RWPE1 (cell line): Measurements from ENCODE around the gene RIMBP2.
"Not testable (repeated sequence)": the region's sequence is repeated elsewhere in the genome, so short reads cannot be mapped to it uniquely, and the experiment has no call there.

Source experiments
- CTCF ChIA-PET: fragments of 350-600 bp; sonication (Branson Sonifier 250); formaldehyde crosslinking; extraction: SDS; loops from one replicate; lab custom pipeline; 2021; lab: Yijun Ruan, JAX
- POLR2A ChIA-PET: fragments of 400-600 bp; formaldehyde crosslinking; extraction: SDS; loops from one replicate; lab custom pipeline; 2020; ENCODE audit warnings: antibody characterized with exemption; ENCODE audit not compliant: low non-redundant PET; lab: Yijun Ruan, JAX
- DNase-seq: peaks from one replicate; pipeline ENCODE4 v3.0.0; 2012; ENCODE audit warnings: low spot score
- H3K27ac ChIP-seq: fragments of 450-650 bp; 2 replicates; pipeline ENCODE4 v1.5.1; 2017
- TF ChIP-seq, protein P1 (sequence below): fragments of 450-650 bp; conservative IDR thresholded peaks from 2 replicates; pipeline ENCODE4 v1.5.1; 2017; ENCODE audit warnings: low read depth, mild to moderate bottlenecking

RIMBP2 gene

DNA sequence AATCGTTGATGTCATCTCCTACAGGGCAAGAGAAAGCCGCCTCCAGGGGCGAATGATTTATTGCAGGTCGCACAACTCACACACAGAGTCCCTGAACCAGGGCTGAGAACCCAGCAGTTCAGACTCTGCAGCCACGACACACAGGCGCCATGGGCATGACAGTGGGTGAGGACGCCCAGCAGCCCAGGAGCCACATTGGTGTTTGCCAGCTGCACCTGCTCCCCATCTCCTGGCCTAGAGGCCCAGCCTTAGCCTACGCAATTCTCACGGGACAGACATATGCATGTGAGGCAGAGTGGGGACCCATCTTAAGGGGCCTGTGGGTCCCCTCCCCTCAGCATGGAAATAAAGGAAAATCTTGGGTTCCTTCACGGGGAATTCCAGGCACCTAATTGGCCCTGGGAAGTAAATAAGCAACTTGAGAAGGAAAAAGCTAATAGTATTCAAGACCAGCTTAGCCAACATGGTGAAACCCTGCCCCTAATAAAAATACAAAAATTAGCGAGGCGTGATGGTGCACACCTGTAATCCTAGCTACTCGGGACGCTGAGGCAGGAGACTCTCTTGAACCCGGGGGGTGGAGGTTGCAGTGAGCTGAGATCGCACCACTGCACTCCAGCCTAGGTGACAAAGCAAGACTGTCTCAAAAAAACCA lies 69.3 kb downstream of the RIMBP2 start:
- ChIA-PET POLR2A (no interaction called here), CTCF (interaction anchor here (0.6 to 1.1 kb wide), 2 partner anchors 101 to 816 kb away, joined by 3 to 4 read pairs; no protein-coding TSS in a partner anchor)
- no peak overlapping the region for H3K27ac ChIP-seq
- TF ChIP-seq, protein P1, sequence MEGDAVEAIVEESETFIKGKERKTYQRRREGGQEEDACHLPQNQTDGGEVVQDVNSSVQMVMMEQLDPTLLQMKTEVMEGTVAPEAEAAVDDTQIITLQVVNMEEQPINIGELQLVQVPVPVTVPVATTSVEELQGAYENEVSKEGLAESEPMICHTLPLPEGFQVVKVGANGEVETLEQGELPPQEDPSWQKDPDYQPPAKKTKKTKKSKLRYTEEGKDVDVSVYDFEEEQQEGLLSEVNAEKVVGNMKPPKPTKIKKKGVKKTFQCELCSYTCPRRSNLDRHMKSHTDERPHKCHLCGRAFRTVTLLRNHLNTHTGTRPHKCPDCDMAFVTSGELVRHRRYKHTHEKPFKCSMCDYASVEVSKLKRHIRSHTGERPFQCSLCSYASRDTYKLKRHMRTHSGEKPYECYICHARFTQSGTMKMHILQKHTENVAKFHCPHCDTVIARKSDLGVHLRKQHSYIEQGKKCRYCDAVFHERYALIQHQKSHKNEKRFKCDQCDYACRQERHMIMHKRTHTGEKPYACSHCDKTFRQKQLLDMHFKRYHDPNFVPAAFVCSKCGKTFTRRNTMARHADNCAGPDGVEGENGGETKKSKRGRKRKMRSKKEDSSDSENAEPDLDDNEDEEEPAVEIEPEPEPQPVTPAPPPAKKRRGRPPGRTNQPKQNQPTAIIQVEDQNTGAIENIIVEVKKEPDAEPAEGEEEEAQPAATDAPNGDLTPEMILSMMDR = no peak
- DNase-seq = no peak

DNA sequence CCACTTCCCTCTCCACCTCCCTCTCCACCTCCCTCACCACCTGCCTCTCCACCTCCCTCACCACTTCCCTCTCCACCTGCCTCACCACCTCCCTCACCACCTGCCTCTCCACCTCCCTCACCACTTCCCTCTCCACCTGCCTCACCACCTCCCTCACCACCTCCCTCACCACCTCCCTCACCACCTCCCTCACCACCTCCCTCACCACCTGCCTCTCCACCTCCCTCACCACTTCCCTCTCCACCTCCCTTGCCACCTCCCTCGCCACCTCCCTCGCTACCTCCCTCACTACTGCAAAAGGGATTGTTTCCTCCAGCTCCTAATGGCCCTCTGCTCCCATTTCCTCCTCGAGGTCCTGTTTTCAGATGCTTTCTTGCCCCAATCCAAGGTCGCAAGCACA lies 69.9 kb downstream of the RIMBP2 start:
- CTCF ChIA-PET = interaction anchor here (0.6 kb wide), 1 partner anchor 816 kb away, joined by 3 read pairs; no protein-coding TSS in a partner anchor
- POLR2A ChIA-PET, H3K27ac ChIP-seq, DNase-seq: not testable (repeated sequence)

DNA sequence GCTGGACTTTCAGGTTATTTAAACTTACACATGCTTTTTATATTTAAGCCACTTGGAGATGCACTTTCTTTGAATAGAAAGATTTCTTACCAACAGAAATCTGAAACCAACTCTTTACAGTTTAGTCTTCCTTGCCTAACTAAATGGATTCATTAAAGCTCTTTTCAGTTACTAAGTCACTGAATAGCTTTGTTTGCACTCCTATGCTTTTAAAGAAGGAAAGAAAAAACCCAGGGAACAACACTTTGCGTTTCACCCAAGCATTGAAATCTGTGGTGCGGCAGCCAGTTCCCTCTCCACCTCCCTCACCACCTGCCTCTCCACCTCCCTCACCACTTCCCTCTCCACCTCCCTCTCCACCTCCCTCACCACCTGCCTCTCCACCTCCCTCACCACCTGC lies 70.3 kb downstream of the RIMBP2 start:
- no peak for DNase-seq
- ChIA-PET CTCF (no interaction called here), POLR2A (no interaction called here)
- H3K27ac ChIP-seq = no peak overlapping the region
- TF ChIP-seq, protein P1 = no peak

DNA sequence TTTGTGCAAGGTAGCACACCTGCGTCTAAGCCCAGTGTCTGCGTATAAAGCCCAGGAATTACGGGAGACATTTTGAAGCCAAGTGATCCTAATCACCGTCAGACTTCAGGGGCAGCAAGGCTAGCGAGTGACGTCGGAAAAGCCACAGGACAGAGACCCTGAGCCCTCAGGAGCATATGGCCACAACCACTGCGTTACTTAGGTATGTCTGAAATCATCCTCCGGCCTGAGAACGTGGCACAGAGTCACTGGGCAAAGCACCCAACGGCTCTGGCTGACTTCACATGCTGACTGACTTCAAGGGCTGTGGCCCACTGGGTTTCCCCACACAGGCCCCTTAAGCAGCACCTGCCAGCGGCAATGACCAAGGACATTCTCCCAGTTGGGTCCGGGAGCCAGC lies 71.5 kb downstream of the RIMBP2 start:
- ChIA-PET CTCF (no interaction called here), POLR2A (no interaction called here)
- H3K27ac ChIP-seq = no peak overlapping the region
- TF ChIP-seq, protein P1 = no peak
- DNase-seq = no peak

DNA sequence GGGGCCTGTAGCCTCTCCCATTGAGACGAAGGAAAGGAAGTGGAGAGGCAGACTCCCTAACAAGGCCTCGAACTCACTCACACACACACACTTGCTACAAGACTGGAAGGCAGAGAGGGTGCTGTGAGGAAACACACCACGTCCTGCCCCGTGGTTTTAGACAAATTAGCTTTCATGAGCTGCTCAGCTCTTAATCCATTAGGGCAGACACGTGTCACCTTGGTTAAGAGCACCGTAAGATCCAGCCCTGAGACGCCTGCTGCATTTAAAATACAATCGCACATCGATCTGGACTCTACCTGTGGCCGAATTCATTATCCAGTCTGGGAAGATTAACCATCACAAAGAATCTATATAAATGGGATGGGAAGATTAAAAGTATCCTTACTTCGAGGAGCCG lies 72.0 kb downstream of the RIMBP2 start:
- TF ChIP-seq, protein P1 = no peak
- no peak for DNase-seq
- POLR2A ChIA-PET = no interaction called here
- no peak overlapping the region for H3K27ac ChIP-seq
- CTCF ChIA-PET = no interaction called here

DNA sequence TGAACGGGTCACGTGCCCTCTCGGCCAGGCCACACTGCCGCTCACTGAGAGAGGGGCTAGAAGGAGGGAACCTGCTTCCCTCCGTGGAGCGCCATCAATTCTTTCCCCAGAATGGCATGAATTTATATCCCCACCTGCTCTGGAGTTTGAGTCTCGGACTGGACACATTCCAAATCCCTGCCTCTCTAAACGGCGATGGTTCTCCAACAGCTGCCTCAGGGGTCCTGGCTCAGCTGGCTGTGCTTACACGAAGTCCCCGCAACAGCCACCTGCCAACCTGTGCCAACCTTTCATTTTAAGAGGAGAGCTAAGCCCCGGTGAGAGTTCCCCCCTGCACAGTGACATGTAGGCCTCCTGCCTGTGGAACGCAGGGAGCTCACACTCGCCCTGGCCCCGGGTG lies 73.2 kb downstream of the RIMBP2 start:
- POLR2A ChIA-PET = no interaction called here
- CTCF ChIA-PET = no interaction called here
- TF ChIP-seq, protein P1 = no peak
- no peak for DNase-seq
- H3K27ac ChIP-seq = no peak overlapping the region

DNA sequence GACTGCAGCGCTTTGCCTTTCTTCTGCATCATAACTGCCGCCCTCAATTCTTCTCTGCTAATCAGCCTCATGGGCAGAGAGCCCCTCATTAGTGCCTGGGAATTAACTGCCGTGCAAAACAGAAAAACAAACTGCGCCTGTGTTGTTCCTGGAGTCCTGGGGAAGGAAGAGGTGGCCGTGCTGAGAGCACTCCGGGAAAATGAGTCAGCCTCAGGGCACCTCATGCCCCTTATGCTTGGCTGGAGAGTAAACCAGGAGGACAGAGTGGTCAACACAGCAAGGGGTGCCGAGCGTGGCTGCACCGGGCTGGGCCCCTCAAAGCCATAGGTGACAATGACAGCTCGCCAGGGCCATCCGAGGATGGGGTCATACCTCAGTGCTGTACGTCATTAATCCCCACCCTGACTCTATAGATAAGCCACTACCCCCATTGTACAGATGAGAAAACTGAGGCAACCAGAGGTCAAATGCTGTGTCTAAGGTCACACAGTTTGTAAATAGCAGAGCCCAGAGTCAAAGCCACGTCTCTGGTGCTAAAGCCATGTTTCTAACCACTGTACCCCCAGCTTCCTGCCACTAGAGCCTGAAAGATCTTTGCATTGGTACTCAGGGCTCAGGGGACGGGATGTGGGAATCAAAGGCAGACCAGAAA lies 74.4 kb downstream of the RIMBP2 start:
- POLR2A ChIA-PET = no interaction called here
- DNase-seq = no peak
- CTCF ChIA-PET = no interaction called here
- H3K27ac ChIP-seq = no peak overlapping the region
- TF ChIP-seq, protein P1 = no peak
